Right ventricle myocardium inferior (tissue), 1 donor: ENCODE data around the gene COX19. TPM values are rescaled to one million over a fixed set of nuclear protein-coding genes. Genes with fewer than 3 reads are reported as not detected.
A peak's percentile ranks its signal among the peaks of the same experiment; 100 is the strongest.
"Not testable (repeated sequence)": the region's sequence is repeated elsewhere in the genome, so short reads cannot be mapped to it uniquely, and the experiment has no call there.

Experiments
- ATAC-seq: fragments of 200-7000 bp; cut with Tn5 transposase; one replicate; pipeline ENCODE4 v1.9.1; 2020; ENCODE audit warnings: mild to moderate bottlenecking, moderate library complexity
- DNase-seq: peaks from one replicate; pipeline ENCODE4 v3.0.0; 2021; ENCODE audit errors: missing footprints
- intact Hi-C: fragments of 100-400 bp; cut with DNase I; formaldehyde crosslinking; loops from one replicate; pipeline ENCODE4 v1.11.0; 2022
- total RNA-seq: library from RNA; stranded (reverse); fragmentation: NEBNext Ultra II Directional; extraction: Animal tissue kit (Norgen Biotek cat#: 25700); gene quantifications from one replicate; pipeline ENCODE4 v1.2.1, GENCODE V29; 2021
- donor health status: DM: no; HTN: yes; CAD: no; lungs with severe emphysema.

Gene COX19
- total RNA-seq, 1 donor from 2014 or later, result 8.2 TPM

DNA sequence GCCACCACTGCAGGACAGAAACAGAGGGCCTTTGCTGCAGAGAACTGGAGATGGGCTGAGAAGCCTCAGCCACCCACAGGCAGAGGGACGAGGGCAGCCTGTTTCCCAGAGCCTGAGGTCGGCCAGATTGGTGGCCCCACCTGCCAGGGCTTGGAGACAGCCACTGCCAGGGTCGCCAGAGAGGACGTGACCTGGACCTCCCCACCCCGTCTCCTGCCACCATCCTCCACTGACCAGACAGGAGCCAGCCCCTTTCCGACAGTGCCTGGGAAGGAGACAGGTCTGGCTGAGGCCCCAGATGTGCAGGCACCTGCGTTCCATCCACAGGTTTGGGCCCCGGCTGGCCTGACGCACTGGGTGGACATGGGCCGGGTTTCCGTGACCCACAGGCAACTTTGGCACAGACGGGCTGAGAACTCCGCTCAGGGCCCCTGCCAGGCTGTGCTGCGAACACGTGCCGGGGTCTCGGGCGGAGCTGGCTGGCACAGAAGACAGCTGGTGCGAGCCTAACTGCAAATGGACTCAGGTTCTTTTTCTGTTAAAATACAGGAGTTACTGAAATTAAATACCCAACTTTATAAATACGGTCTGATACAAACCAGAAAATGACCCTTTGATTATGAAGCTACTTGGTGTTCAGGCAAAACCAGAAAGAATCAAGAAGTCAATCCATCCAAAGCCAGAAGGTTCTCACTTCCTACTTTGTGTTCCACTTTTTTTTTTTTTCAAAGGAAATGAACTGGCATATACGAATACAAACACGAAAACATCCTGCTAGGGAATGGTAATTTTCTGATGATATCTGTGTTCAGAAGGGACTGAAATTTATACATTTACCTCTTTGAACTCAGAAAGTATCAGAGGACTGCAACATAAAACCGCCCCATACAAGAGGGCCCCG is 6.9 kb downstream of the COX19 start:
- ATAC-seq (no peak), DNase-seq (no peak)
- intact Hi-C loops, result loop anchor here (5.0 kb wide), 1 partner anchor 81 kb away; no protein-coding TSS in a partner anchor

DNA sequence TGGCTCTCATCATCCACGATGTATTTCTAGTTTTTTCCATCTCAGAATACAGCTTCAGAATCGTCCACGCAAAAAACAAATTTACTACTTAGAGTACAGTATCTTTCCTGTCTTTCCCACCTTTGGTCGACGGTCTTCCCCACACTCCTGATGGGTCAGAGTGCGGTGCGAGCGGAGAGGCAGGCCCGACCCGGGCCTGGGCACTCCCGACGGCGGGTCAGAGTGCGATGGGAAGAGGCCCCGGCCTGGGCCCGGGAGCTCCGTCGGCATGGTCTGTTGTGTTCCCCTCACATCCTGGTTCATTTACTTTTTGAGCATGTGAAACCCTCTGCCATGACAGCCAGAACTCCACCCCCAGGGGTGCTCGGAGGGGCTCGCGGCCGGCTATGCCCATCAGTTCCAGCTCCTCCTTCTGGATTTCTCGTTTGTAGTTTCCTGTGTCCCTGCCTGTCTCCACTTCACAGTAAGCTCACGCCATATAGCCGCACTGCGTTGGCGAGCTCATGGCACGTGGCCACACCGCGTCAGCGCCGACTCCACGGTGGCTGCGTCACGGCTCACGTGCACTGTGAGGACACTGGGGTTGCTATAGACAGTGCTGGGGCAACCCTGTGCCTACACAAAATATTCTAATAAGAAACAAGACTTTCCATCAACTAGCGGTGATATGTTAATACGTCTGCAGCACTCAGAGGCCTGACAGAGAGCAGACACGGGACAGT is 7.8 kb downstream of the COX19 start:
- DNase-seq (no peak), ATAC-seq (no peak)
- intact Hi-C loops, result loop anchor here (5.0 kb wide), 1 partner anchor 80 kb away; no protein-coding TSS in a partner anchor

GRCh38 chr7:966291-967069 is 8.9 kb downstream of the COX19 start:
- ATAC-seq (no peak), DNase-seq (no peak)
- intact Hi-C loops, result loop anchor here (5.0 kb wide), 1 partner anchor 79 kb away; no protein-coding TSS in a partner anchor

DNA sequence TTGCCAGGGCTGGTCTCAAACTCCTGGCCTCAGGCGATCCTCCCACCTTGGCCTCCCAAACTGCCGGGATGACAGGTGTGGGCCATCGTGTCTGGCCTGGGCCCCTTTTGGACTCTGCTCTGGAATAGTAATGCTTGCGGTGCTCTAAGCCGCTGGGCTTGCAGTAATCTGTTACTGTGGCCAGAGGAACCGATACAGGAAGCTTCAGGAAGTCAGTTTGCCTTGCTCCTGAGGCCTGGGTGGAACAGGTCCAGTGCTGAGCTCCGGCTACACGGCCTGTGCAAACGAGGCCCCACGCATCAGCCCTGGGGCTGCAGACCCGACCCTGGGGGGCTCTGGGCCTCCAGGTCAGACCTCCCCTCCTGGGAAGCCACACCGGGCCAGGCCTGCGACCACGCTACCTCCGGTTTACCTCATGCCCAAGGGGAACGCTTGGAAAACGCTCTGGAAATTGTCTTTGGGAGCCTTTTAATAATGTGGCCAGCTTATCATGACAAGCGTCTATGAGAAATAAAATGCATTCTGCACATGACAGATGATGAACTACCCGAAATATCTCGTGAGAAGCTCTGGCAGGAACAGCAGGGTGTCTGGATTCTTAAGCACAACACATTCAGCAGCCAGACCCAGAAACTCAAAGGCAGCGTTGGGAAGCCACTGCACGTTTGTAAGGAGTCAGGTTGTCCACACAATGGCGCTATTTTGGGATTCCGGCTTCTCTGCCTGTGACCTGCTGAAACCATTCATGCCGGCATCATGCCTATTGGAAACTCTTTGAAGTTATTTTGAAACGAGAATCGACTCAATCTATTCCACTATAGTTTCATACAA is 10.7 kb downstream of the COX19 start:
- DNase-seq (no peak), ATAC-seq (peak; percentile 64)
- intact Hi-C loops, result loop anchor here (5.0 kb wide), 1 partner anchor 77 kb away; no protein-coding TSS in a partner anchor

DNA sequence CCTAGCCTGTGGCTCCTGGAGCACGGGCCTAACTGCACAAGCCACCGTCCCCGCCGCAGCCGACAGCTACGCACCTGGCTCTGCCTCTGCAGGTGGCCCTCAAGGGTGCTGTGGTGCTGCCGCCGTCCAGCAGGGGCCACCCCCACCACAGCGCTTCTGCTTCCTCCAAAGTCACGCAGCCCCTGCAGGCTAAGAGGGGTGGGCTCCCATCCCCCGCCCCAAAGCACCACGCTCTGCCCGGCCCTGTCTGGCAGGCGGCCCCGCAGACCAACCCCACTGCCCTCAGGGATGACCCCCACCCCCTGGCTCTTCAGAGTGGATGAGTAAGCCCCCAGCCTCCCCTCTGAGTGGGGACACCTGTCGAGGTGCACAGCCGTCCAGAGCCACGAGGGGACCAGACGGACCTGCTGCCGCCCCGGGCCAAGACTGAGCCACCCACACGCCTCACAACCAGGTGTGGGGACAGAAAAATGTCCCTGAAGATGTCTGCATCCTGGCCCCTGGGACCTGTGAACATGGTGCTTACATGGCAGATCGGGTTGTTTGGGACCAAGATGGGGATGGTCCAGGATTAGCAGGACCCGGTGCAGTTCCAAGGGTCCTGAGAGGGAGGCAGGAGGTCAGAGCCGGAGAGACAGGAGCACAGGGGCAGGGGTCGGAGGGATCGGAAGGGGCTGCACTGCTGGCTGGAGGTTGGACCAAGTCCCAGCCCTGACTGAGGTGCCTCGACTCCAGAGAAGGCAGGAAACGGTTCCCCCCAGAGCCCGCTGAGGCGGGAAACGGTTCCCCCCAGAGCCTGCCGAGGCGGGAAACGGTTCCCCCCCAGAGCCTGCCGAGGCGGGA is 11.9 kb downstream of the COX19 start:
- ATAC-seq (no peak), DNase-seq (no peak)
- intact Hi-C loops, result no loop called here

GRCh38 chr7:962401-963081 is 12.8 kb downstream of the COX19 start:
- DNase-seq, result no peak
- no peak for ATAC-seq
- intact Hi-C loops, result no loop called here

GRCh38 chr7:961546-962400 is 13.6 kb downstream of the COX19 start:
- no peak for DNase-seq

GRCh38 chr7:960972-961371 is 14.4 kb downstream of the COX19 start:
- intact Hi-C loops, ATAC-seq, DNase-seq: not testable (repeated sequence)

More at GRCh38 chr7:961546-962400, 13.6 kb downstream of the COX19 start:
- intact Hi-C loops, result no loop called here
- ATAC-seq, result no peak

- DNase-seq (no peak), ATAC-seq (no peak)
- intact Hi-C loops, result no loop called here
Observed at GRCh38 chr7:960269-960871, 15.0 kb downstream of the COX19 start.

DNA sequence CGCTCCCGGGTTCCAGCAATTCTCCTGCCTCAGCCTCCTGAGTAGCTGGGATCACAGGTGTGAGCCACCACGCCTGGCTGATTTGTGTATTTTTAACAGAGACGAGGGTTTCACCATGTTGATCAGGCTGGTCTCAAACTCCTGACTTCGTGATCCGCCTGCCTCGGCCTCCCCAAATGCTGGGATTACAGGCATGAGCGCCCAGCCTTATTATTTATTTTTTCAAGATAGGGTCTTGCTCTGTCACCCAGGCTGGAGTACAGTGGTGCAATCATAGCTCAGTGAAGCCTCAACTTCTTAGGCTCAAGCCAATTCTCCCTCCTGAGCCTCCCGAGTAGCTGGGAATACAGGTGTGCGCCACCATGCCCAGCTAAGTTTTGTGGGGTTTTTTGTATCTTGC is 15.6 kb downstream of the COX19 start:
- intact Hi-C loops, result loop anchor here (10.0 kb wide), 1 partner anchor 55 kb away; no protein-coding TSS in a partner anchor
- not testable (repeated sequence) for ATAC-seq, DNase-seq

DNA sequence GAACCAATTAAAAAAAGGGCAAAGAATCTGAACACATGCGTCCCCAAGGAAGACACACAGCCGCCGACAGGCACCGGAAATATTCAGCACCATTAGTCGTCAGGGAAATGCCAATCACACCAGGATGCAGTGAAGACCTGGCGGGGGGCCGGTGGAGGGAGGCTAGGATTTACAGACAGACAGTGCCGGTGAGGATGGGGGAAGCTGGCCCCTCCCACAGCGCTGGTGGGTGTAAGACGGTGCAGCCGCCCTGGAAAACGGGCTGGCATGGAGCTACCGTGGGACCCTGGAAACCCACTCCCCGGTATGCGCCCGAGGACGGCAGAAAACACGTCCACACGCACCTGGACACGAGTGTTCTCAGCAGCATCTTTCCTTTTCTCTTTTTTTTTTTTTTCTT is 16.1 kb downstream of the COX19 start:
- intact Hi-C loops, result loop anchor here (10.0 kb wide), 1 partner anchor 54 kb away; no protein-coding TSS in a partner anchor
- no peak for DNase-seq
- no peak for ATAC-seq

DNA sequence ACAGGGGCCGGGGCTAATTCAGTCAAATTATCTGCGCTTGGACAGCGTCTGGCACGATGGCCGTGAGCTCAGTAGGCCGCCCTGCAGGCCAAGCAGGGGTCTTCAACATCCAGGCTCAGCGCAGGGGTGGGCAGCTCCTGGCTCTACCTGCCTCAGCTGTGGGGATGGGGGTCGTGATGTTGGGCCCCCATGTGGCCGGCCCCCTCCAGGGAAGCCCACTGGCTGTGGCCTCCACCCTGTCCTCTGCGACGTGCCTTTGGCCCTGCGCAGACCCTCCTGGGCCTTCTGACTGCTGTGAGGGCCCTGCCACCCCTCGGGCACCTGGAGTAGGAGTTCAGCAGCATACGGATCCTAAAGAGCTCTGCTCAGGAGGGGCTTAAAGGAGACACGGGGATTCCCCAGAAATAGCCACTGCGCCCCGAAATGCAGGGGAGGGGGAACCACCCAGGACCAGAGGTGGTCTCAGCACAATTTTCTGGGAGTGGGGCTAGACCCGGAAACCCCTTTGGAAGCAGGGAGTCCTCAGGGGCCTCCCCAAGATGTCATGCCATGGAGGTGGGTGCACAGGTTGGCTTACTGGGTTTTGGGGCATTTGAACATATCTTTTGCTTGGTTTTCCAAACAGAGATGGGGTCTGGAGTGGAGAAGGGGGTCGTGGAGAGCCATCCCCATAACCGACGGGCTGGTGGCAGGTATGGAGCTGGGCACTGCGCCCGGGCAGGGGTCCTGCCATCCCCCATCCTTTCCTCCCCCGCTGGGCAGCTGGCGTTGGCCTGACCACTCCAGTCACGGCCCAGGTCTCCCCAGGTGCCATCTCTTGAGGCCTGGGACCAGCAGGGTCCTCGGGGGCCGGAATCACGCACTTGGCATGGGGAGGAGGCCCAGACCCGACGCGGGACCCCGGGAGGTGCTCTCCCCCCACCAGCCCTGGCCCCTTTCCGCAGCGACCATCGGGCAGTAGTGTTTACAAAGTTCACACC is 16.8 kb downstream of the COX19 start:
- intact Hi-C loops, result loop anchor here (10.0 kb wide), 1 partner anchor 54 kb away; no protein-coding TSS in a partner anchor
- ATAC-seq (no peak), DNase-seq (no peak)

- intact Hi-C loops, result loop anchor here (10.0 kb wide), 1 partner anchor 53 kb away; no protein-coding TSS in a partner anchor
- ATAC-seq, result peak; percentile 47
- DNase-seq, result peak; percentile 86
Observed at GRCh38 chr7:957418-958220, 17.7 kb downstream of the COX19 start.
